Adipocyte (in vitro differentiated cells): ENCODE data around the gene MELTF.

Source experiments
- DNase-seq: peaks from one replicate; pipeline ENCODE4 v3.0.0-alpha.2; 2015; ENCODE audit warnings: low read depth
- H3K27me3 ChIP-seq: replicated peaks from 2 replicates; pipeline ENCODE4 v1.7.0; 2013; ENCODE audit warnings: mild to moderate bottlenecking, low read length, moderate library complexity; ENCODE audit not compliant: control insufficient read depth, insufficient read depth
- H3K36me3 ChIP-seq: 2 replicates; pipeline ENCODE4 v1.7.0; 2013; ENCODE audit warnings: low read length, mild to moderate bottlenecking, moderate library complexity; ENCODE audit not compliant: control insufficient read depth, insufficient read depth, severe bottlenecking
- H3K4me1 ChIP-seq: 2 replicates; pipeline ENCODE4 v1.7.0; 2013; ENCODE audit warnings: mild to moderate bottlenecking, low read length, moderate library complexity; ENCODE audit not compliant: control insufficient read depth, insufficient read depth
- H3K4me3 ChIP-seq: 2 replicates; pipeline ENCODE4 v1.7.0; 2013; ENCODE audit warnings: mild to moderate bottlenecking, low read length, moderate library complexity
- H3K9ac ChIP-seq: 2 replicates; pipeline ENCODE4 v1.7.0; 2013; ENCODE audit warnings: mild to moderate bottlenecking, low read length, moderate library complexity
- H3K9me3 ChIP-seq: 2 replicates; pipeline ENCODE4 v1.7.0; 2013; ENCODE audit warnings: mild to moderate bottlenecking, low read length, moderate library complexity; ENCODE audit not compliant: control insufficient read depth

Gene MELTF

DNA sequence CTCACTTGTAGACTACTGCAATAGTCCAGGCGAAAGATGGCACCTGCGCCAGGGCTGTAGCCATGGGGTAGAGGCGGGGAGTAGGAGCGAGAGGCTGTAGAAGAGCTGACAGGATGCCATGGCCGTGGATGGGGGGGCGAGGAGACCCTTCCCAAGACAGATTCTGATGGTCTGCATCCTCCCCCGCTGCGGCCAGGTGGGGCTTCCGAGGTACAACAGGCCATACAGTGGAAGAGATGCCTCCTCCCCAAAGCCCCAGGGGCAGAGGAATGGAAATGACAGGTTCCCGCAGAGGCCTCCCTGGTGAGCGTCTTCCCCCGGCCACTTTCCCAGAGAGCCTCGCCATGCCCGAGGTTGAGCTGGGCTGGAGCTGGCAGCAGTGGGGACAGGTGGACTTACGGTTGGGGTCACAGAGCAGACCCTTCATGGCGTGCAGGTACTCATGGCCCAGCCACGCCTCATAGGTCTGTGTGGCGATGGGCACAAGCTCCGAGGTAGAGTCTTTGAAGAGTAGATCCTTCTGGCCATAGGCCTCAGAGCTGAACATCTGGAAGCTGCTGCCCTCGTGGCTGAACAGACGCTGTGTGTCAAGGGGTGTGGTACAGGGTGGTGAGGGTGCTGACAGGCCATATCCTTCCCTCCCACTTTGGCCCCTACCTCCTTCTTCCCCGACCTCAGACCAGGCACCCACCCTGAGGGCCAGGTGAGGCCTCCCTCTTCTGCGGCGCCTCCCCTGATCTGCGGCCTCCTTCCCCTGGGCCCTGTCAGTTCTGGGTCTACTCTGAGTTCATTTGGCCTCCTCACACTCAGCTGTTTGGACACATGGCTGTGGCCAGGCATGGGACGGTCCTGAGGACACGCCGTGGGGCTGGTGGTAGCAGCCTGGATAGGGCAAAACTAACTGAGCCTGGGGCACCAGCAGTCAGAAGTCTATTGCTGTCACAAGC lies 13.6 kb downstream of the MELTF start:
- no peaks in the 10 kb centered on the region for H3K9me3 ChIP-seq

DNA sequence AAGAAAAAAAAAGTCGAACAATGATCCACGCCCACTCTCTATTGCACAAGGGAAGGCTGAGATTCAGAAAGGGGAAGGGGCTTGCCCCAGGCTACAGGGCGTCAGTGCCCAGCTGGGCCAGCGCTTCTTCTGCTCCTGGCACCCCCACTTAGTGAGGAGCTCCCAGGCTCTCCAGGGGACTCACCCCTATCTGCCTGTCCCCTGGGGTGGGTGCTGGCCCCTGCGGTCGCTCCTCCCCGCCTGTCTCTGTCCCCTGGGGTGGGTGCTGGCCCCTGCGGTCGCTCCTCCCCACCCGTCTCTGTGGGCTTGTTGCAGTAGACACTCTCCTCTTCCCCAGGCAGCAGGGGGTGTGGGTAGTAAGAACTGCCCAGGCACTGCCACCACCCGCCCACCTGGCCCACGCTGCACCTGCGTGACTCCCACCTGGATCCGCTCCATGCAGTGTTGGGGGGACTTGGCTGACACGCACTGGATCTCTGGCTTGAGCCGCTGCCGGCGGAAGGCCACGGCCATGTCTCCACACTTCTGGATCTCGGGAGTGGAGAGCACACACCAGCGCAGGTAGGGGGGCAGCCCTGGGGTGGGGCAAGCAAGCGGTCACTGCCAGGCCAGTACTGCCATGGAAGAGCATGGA lies 14.6 kb downstream of the MELTF start:
- DNase-seq = no peak
- Histone ChIP-seq H3K9me3 (no peaks in the 10 kb centered on the region), H3K4me1 (no peaks in the 10 kb centered on the region), H3K4me3 (no peak overlapping the region), H3K27me3 (no peaks in the 10 kb centered on the region), H3K9ac (no peak overlapping the region), H3K36me3 (no peaks in the 10 kb centered on the region)

More for the DNA sequence above, 13.6 kb downstream of the MELTF start:
- no peak overlapping the region for H3K4me3 ChIP-seq
- no peaks in the 10 kb centered on the region for H3K27me3 ChIP-seq
- no peaks in the 10 kb centered on the region for H3K36me3 ChIP-seq
- H3K4me1 ChIP-seq = no peaks in the 10 kb centered on the region
- H3K9ac ChIP-seq = no peak overlapping the region
- no peak for DNase-seq

GRCh38 chr3:197014024-197014423 lies 15.6 kb downstream of the MELTF start:
- Histone ChIP-seq H3K36me3 (no peaks in the 10 kb centered on the region), H3K4me1 (no peaks in the 10 kb centered on the region), H3K27me3 (no peaks in the 10 kb centered on the region), H3K9me3 (no peaks in the 10 kb centered on the region), H3K9ac (no peak overlapping the region), H3K4me3 (no peak overlapping the region)
- no peak for DNase-seq

- no peak for DNase-seq
Observed at GRCh38 chr3:197012540-197012883, 17.1 kb downstream of the MELTF start.

GRCh38 chr3:197011780-197012539 lies 17.7 kb downstream of the MELTF start:
- Histone ChIP-seq H3K9me3 (no peaks in the 10 kb centered on the region), H3K4me1 (no peaks in the 10 kb centered on the region), H3K4me3 (no peak overlapping the region), H3K9ac (no peak overlapping the region), H3K36me3 (no peaks in the 10 kb centered on the region), H3K27me3 (no peaks in the 10 kb centered on the region)
- no peak for DNase-seq

More at GRCh38 chr3:197012540-197012883, 17.1 kb downstream of the MELTF start:
- Histone ChIP-seq H3K9me3 (no peaks in the 10 kb centered on the region), H3K27me3 (no peaks in the 10 kb centered on the region), H3K36me3 (no peaks in the 10 kb centered on the region), H3K4me3 (no peak overlapping the region), H3K4me1 (no peaks in the 10 kb centered on the region), H3K9ac (no peak overlapping the region)

DNA sequence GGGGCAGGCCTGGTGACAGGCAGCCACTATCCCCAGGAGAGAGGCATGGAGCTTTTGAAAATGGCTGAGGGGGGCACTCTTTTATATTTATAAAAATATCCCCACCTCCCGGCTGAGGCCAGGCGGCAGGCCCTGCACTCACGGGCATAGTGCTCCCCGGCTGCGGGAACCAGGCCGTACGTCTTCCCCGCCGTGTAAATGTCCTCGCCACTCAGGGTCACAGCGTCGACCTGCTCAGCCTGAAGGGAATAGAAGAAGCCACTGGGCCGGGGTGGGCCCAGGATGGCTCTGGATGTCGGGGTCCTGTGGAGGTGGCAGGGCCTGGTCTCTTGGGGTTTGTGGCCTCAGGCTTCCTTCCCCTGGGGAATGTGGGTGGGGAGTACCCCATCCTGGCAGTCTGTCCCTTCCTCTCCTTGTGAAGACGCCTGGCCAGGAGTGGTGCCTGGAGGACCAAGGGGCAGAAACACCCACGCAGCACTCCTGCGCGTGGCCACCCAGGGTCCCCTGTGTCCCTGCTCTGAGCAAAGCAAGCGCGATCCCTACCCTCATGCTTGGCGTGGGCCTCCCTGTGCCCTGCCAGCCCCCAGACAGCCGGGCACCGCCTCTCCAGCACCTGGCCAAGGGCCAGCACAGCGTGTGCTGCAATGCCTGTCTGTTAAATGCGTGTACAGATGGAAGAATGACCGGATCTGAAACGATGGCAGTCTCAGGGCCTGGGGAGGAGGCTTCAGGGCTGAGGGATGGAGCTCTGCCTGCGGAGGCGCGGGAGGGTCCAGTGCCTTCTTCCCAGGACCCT lies 18.9 kb downstream of the MELTF start:
- Histone ChIP-seq H3K9ac (no peak overlapping the region), H3K4me3 (no peak overlapping the region), H3K9me3 (no peaks in the 10 kb centered on the region), H3K36me3 (no peaks in the 10 kb centered on the region), H3K4me1 (no peaks in the 10 kb centered on the region), H3K27me3 (no peaks in the 10 kb centered on the region)
- no peak for DNase-seq

GRCh38 chr3:197009532-197010019 lies 20.0 kb downstream of the MELTF start:
- H3K27me3 ChIP-seq = no peaks in the 10 kb centered on the region
- H3K4me1 ChIP-seq = no peaks in the 10 kb centered on the region
- no peak for DNase-seq
- H3K36me3 ChIP-seq = no peaks in the 10 kb centered on the region
- H3K4me3 ChIP-seq = no peak overlapping the region
- no peak overlapping the region for H3K9ac ChIP-seq
- H3K9me3 ChIP-seq = no peaks in the 10 kb centered on the region

- no peak overlapping the region for H3K4me3 ChIP-seq
- H3K9me3 ChIP-seq = no peaks in the 10 kb centered on the region
- H3K9ac ChIP-seq = no peak overlapping the region
- H3K27me3 ChIP-seq = no peaks in the 10 kb centered on the region
- DNase-seq = no peak
- no peaks in the 10 kb centered on the region for H3K4me1 ChIP-seq
- H3K36me3 ChIP-seq = no peaks in the 10 kb centered on the region
Observed at GRCh38 chr3:197008436-197009209, 21.0 kb downstream of the MELTF start.

DNA sequence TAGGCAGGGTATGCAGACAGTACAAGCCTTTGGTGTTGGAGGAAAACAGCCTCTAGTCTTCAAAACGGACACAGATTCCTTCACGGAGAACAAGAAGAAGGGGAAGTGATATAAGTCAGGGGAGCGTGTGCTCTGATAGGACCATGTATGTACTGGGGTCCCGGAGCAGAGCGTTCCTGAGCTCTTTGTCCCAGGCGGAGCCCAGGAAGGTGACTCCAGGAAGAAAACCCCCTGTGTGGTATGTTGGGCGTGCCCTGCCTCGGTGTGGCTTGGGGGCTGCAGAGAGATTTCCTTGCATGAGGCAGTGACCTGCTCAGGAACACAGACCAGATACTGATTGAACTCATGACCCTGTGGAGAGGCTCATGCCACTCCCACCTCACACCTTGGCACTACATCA lies 21.7 kb downstream of the MELTF start:
- Histone ChIP-seq H3K9me3 (no peaks in the 10 kb centered on the region), H3K36me3 (no peaks in the 10 kb centered on the region), H3K27me3 (no peaks in the 10 kb centered on the region), H3K9ac (no peak overlapping the region), H3K4me3 (no peak overlapping the region), H3K4me1 (no peaks in the 10 kb centered on the region)
- no peak for DNase-seq

GRCh38 chr3:197007296-197007940 lies 22.2 kb downstream of the MELTF start:
- DNase-seq = no peak
- H3K4me3 ChIP-seq = no peak overlapping the region
- H3K9me3 ChIP-seq = no peaks in the 10 kb centered on the region
- no peaks in the 10 kb centered on the region for H3K36me3 ChIP-seq
- H3K9ac ChIP-seq = no peak overlapping the region
- H3K27me3 ChIP-seq = no peaks in the 10 kb centered on the region
- H3K4me1 ChIP-seq = no peaks in the 10 kb centered on the region
